ENCODE data around the gene USP34. TPM values are rescaled to one million over a fixed set of nuclear protein-coding genes. Genes with fewer than 3 reads are reported as not detected.

USP34 gene
- total RNA-seq, 1 experiment from 2014 or later, result 101 TPM

DNA sequence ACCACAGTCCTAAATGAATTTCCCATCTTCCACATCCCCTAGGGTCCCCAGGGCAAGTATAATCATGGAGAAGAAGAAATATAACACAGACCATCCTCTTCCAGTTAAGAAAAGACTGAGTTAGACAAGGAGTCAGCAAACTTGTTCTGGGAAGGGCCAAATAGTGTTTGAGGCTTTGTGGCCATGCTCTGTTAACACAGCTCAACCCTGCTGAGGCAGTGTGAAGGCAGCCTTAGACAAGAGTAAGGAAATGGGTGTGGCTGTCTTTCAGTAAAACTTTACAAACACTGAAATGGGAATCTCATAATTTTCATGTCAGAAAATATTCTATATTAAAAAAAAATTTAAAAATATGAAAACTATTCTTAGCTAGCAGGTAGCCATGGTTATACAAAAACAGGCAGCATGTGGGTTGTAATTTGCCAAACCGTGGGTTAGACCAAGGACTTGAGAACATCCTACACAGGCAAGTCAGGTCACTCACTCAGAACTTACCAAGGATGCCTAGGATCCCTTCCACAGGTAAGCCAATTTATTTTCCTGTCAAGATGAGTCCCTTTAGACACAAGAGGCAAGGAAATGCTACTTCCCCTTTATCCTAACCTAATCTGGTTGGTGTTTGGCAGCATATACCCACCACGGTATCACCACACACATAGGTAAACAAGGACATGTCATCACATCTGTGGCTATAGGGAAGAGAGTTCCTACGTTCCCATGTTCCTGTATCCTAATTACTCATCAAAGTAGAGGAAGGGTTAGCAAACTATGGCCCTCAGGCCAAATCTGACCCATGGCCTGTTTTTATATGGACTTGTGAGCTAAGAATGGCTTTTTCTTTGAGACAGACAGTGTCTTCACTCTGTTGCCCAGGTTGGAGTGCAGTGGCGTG, 277.0 kb downstream of the USP34 start:
- no TSS peak for BruUV-seq (replicated peaks)
- DNase-seq (ENCODE audit: unreplicated experiment), result peak; percentile 36

DNA sequence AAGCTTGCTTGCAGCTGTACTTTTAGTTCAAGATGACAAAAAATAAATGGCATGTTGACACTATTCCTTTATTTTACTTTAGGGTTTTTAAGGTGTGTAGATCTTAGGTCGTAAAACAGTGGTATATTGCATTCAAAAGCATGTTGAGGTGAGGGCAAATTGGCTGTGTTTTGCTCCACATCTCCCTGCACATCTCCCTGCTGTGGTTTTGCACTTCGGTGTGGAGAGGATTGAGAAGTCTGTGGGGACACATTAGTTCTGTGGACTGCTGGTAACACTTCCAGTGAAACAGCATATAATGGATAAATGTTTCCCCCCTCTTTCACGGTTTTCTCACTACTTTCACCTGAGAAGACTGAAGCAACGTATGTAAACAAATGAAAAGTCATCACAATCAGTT, 283.8 kb downstream of the USP34 start:
- no peak for DNase-seq (ENCODE audit: unreplicated experiment)
- H3K9me3 Mint-ChIP-seq (ENCODE audit: unreplicated experiment), result no peaks in the 10 kb centered on the region
- TF ChIP-seq, protein P1, sequence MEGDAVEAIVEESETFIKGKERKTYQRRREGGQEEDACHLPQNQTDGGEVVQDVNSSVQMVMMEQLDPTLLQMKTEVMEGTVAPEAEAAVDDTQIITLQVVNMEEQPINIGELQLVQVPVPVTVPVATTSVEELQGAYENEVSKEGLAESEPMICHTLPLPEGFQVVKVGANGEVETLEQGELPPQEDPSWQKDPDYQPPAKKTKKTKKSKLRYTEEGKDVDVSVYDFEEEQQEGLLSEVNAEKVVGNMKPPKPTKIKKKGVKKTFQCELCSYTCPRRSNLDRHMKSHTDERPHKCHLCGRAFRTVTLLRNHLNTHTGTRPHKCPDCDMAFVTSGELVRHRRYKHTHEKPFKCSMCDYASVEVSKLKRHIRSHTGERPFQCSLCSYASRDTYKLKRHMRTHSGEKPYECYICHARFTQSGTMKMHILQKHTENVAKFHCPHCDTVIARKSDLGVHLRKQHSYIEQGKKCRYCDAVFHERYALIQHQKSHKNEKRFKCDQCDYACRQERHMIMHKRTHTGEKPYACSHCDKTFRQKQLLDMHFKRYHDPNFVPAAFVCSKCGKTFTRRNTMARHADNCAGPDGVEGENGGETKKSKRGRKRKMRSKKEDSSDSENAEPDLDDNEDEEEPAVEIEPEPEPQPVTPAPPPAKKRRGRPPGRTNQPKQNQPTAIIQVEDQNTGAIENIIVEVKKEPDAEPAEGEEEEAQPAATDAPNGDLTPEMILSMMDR (IDR thresholded peaks at IDR 0.05; ENCODE audit: unreplicated experiment), result no peak
- no peaks in the 10 kb centered on the region for H3K27me3 Mint-ChIP-seq (ENCODE audit: insufficient read depth, unreplicated experiment)
- H3K36me3 Mint-ChIP-seq (ENCODE audit: insufficient read depth, unreplicated experiment), result peaks cover 97% of the 10 kb centered on the region
- no peaks in the 10 kb centered on the region for H3K4me1 Mint-ChIP-seq (ENCODE audit: insufficient read depth, unreplicated experiment)
- POLR2A ChIA-PET, result no interaction called here
- H3K27ac Mint-ChIP-seq (ENCODE audit: low read depth, unreplicated experiment), result no peak overlapping the region
- CTCF ChIA-PET, result no interaction called here
- H3K4me3 Mint-ChIP-seq (ENCODE audit: unreplicated experiment), result no peak overlapping the region
- intact Hi-C loops (cut with micrococcal nuclease), result no loop called here
- BruUV-seq (replicated peaks), result no TSS peak

More for the DNA sequence above, 277.0 kb downstream of the USP34 start:
- intact Hi-C loops (cut with micrococcal nuclease), result no loop called here
- Mint-ChIP-seq H3K4me3 (ENCODE audit: unreplicated experiment) (no peak overlapping the region), H3K4me1 (ENCODE audit: insufficient read depth, unreplicated experiment) (no peaks in the 10 kb centered on the region), H3K27ac (ENCODE audit: low read depth, unreplicated experiment) (no peak overlapping the region), H3K36me3 (ENCODE audit: insufficient read depth, unreplicated experiment) (peaks cover 61% of the 10 kb centered on the region), H3K27me3 (ENCODE audit: insufficient read depth, unreplicated experiment) (no peaks in the 10 kb centered on the region), H3K9me3 (ENCODE audit: unreplicated experiment) (no peaks in the 10 kb centered on the region)
- ChIA-PET CTCF (interaction anchor here (0.7 to 1.1 kb wide), 2 partner anchors 13 to 29 kb away, joined by 3 to 5 read pairs; no protein-coding TSS in a partner anchor), POLR2A (interaction anchor here (0.5 to 1.3 kb wide), 4 partner anchors 9 to 228 kb away, joined by 3 read pairs; no protein-coding TSS in a partner anchor)
- TF ChIP-seq, protein P1 (IDR thresholded peaks at IDR 0.05; ENCODE audit: unreplicated experiment), result no peak

DNA sequence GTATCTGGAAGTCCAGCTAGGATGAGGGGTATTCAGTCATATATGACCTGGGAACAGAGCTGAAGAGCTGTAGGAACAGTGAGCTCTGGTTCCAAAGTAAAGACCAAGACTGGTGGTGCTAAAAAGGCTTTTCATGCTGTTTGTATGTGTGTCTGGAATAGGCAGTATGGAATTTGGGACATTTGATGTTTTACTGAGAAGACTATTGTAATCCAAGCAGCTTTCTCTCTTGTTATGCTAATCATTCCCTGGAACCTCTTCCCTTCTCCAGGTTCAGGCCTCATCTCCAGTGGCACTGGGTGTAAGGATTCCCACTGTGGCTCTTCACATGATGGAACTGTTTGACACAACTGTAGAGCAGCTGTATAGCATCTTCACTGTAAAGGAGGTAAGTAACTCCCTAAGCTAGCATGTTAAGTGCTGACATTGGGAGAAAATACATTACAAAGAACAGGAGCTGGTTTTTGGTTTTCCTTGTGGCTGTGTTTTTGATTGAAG, 285.6 kb downstream of the USP34 start:
- H3K4me3 Mint-ChIP-seq (ENCODE audit: unreplicated experiment), result no peak overlapping the region
- POLR2A ChIA-PET, result interaction anchor here (1.0 to 2.0 kb wide), 4 partner anchors 7 to 25 kb away, joined by 3 to 5 read pairs (median 4); no protein-coding TSS in a partner anchor
- BruUV-seq (replicated peaks), result no TSS peak
- H3K9me3 Mint-ChIP-seq (ENCODE audit: unreplicated experiment), result no peaks in the 10 kb centered on the region
- DNase-seq (ENCODE audit: unreplicated experiment), result no peak
- TF ChIP-seq, protein P1 (IDR thresholded peaks at IDR 0.05; ENCODE audit: unreplicated experiment), result no peak
- H3K4me1 Mint-ChIP-seq (ENCODE audit: insufficient read depth, unreplicated experiment), result peaks cover 17% of the 10 kb centered on the region
- intact Hi-C loops (cut with micrococcal nuclease), result no loop called here
- peak overlapping the region; percentile 39 for H3K27ac Mint-ChIP-seq (ENCODE audit: low read depth, unreplicated experiment)
- H3K27me3 Mint-ChIP-seq (ENCODE audit: insufficient read depth, unreplicated experiment), result no peaks in the 10 kb centered on the region
- CTCF ChIA-PET, result interaction anchor here (0.5 kb wide), 1 partner anchor 11 kb away, joined by 3 read pairs; no protein-coding TSS in a partner anchor
- H3K36me3 Mint-ChIP-seq (ENCODE audit: insufficient read depth, unreplicated experiment), result peaks cover 95% of the 10 kb centered on the region

DNA sequence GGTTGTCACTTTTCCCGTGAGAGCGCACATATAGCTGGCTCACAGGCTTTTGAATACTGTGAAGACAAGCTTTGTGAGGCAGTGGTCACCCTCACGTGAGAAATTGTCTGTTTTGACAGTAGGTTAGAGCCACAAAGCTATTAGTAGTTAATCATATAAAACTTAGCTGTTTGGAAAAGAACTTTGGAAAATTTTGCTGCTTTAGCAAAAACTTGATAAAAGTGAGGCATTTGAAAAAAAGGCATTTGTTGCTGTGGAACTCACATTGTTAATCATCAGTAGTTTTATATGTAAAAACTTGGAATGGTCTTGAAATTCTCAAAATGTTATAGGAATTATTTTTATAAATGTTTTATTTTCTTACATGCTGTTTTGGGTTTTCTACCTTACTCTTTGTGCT, 286.6 kb downstream of the USP34 start:
- no peaks in the 10 kb centered on the region for H3K9me3 Mint-ChIP-seq (ENCODE audit: unreplicated experiment)
- DNase-seq (ENCODE audit: unreplicated experiment), result no peak
- H3K27ac Mint-ChIP-seq (ENCODE audit: low read depth, unreplicated experiment), result no peak overlapping the region
- ChIA-PET POLR2A (interaction anchor here (1.0 to 2.0 kb wide), 3 partner anchors 8 to 39 kb away, joined by 3 to 5 read pairs (median 3); no protein-coding TSS in a partner anchor), CTCF (interaction anchor here (0.6 kb wide), 1 partner anchor 21 kb away, joined by 5 read pairs; no protein-coding TSS in a partner anchor)
- no peak overlapping the region for H3K4me3 Mint-ChIP-seq (ENCODE audit: unreplicated experiment)
- TF ChIP-seq, protein P1 (IDR thresholded peaks at IDR 0.05; ENCODE audit: unreplicated experiment), result no peak
- H3K36me3 Mint-ChIP-seq (ENCODE audit: insufficient read depth, unreplicated experiment), result peaks cover 92% of the 10 kb centered on the region
- intact Hi-C loops (cut with micrococcal nuclease), result no loop called here
- H3K27me3 Mint-ChIP-seq (ENCODE audit: insufficient read depth, unreplicated experiment), result no peaks in the 10 kb centered on the region
- peaks cover 27% of the 10 kb centered on the region for H3K4me1 Mint-ChIP-seq (ENCODE audit: insufficient read depth, unreplicated experiment)
- no TSS peak for BruUV-seq (replicated peaks)

All from MCF 10A (cell line).